OCI-M1 (cell line): Measurements from ENCODE around the gene DDX25.
"Not testable (repeated sequence)": the region's sequence is repeated elsewhere in the genome, so short reads cannot be mapped to it uniquely, and the experiment has no call there.

Source experiments
- DNase-seq: peaks from one replicate; lab custom pipeline; 2025; lab: John Stamatoyannopoulos, UW

DDX25 gene

DNA sequence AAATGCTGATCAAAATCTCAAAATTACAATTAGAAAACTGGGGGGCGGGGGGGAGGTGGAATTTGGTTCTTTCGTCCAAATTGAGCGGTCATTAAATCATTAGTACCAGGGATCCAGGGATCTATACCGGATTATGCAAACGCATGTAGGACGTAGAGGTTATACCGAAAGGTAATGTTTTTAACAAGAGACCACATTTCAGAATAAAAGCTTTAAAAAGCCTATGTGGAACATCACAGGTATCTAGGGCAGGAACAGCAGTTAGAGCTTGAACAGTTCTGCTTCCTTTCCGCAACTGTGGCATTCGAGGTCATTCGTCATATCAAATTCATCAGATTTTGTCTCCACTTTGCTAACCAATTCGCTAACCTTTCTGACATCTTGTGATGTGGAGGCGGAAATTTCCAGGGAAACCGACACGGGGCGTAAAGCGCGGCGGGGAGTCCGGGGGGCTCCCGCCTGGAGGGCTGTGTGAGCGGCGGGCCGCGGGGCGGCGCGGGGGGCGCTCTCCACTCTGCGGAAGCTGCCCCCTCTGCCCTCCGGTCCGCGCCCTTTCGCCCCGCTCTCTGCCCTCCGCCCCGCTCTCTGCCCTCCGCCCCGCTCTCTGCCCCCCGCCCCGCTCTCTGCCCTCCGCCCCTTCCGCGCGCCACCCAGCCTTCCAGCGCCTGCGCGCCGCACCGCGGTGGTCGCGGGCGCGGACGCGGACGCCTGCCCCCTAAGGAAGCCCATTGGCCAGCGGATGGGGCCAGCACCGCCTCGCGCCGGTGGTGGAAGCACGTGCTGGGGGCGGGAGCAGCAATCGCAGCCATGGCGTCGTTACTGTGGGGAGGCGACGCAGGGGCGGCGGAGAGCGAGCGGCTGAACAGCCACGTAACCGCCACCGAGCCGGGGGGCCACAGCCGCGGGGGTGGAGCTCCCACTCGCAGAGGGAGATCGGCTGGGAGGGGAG lies at the start of gene DDX25:
Gene DDX25 (plus strand): TSS at position 798 of the 949 bp plus-strand sequence. CDS start 10 bp downstream, at position 808.
- no peak for DNase-seq

DNA sequence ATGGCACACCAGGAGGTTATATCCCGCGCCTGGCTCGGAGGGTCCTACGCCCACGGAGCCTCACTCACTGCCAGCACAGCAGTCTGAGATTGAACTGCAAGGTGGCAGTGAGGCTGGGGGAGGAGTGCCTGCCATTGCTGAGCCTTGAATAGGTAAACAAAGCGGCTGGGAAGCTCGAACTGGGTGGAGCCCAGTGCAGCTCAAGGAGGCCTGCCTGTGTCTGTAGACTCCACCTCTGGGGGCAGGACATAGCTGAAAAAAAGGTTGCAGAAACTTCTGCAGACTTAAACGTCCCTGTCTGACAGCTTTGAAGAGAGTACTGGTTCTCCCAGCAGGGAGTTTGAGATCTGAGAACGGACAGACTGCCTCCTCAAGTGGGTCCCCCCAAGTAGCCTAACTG lies 46.6 kb upstream of the DDX25 start:
- not testable (repeated sequence) for DNase-seq

DNA sequence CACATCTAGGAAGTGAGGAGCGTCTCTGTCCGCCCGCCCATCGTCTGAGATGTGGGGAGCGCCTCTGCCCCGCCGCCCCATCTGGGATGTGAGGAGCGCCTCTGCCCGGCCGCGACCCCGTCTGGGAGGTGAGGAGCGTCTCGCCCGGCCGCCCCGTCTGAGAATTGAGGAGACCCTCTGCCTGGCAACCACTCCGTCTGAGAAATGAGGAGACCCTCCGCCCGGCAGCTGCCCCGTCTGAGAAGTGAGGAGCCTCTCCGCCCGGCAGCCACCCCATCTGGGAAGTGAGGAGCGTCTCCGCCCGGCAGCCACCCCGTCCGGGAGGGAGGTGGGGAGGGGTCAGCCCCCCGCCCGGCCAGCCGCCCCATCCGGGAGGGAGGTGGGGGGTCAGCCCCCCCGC lies 41.5 kb upstream of the DDX25 start:
- not testable (repeated sequence) for DNase-seq

DNA sequence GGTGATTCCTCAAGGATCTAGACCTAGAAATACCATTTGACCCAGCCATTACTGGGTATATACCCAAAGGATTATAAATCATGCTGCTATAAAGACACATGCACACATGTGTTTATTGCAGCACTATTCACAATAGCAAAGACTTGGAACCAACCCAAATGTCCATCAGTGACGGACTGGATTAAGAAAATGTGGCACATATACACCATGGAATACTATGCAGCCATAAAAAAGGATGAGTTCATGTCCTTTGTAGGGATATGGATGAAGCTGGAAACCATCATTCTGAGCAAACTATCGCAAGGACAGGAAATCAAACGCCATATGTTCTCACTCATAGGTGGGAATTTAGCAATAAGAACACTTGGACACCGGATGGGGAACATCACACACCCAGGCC lies 39.0 kb upstream of the DDX25 start:
- not testable (repeated sequence) for DNase-seq

DNA sequence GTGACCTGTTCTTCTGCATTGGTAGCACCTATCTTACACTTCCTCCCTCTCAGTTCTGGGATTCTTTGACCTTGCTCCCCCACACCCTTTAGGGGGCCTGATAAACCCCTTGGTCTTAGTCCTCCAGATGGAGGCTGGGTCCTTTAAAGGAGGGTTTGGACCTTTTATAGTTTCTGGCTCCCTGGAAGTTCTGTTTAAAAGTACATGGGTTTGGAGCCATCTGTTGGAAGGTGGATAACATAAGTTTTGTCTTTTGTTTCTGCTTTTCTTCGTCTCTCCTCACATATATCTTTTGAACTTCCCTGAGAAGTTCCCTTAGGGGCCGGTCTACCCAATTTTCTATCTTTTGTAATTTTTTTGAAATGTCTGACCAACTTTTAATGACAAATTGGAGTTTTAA lies 34.8 kb upstream of the DDX25 start:
- peak; percentile 46 for DNase-seq

DNA sequence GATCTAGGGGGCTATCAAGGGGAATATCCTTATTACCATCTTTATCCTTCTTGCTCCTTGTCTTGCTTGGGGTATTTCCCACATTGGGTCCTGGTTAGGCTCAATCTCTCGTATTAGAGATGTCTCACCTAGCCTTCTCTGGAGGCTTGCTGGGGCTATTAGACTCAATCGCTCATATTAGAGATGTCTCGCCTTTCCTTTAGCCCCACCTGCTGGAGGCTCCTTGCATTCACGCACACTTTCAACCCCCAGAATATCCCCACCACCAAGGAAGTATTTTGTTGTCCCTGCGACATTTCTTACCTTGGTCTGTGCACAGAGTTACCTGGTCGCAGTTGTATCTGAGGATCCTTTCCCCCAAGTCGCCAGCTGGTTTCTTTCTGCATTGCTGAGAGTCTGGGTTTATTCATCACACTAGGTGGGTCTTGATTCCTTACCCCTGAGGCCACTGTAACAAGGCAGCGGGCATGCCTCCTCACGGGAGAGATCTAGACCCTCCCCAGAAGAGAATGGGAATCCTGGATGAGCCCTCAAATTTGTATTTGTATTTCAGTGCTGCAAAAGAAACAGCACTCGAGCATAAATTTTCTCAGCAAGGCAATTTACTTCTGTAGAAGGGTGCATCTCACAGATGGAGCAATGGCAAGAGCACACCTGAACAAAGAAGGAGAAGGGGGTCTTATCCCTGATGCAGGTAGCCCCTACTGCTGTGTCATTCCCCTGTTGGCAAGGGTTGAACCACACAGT lies 32.7 kb upstream of the DDX25 start:
- DNase-seq: peak; percentile 68

DNA sequence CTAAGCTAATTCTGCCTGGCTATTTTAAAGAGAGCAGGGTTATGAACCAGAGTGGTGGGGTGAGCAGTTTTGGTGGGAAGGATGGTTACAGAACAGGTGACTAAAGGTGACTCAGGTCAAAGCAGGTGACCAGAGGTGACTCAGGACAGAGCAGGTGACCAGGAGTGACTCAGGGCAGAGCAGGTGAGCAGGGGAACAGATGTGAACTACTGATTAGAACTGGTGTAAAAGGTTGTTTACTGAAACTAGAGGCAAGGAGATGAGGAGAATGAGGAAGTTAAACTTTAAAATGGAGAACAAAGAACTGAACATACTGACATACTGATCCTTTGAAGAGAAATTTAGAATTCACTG lies 32.2 kb upstream of the DDX25 start:
- peak; percentile 36 for DNase-seq

DNA sequence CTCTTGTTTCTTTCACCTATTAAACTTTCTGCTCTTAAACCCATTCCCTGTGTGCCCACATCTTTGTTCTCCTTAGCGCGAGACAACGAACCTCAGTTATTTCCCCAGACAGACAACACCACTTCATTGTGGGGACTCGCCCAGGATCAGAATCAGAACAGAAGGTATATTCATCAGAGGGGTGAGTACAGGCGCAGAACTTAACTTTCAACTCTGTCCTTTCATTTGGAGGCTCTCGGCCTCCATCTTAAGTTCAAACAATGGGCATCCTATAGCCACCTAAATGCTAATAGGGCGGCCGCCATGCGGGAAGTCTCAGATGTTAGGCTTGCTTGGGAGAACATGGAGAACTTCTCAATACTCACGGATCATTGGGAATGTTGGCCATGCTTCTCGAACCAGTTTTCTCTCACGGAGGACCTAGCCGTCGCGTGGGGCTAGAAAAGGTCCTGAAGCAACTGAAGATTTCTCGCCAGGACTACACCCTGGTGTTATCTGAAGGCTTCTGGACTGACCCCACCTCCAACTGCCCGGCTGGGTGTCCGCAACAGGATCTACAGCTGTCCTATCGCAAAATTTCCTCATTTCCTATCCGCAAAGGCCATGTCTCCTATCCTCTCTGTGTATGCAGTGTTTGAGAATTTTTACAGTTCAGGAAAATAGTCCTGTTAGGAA lies 30.3 kb upstream of the DDX25 start:
- DNase-seq: no peak

DNA sequence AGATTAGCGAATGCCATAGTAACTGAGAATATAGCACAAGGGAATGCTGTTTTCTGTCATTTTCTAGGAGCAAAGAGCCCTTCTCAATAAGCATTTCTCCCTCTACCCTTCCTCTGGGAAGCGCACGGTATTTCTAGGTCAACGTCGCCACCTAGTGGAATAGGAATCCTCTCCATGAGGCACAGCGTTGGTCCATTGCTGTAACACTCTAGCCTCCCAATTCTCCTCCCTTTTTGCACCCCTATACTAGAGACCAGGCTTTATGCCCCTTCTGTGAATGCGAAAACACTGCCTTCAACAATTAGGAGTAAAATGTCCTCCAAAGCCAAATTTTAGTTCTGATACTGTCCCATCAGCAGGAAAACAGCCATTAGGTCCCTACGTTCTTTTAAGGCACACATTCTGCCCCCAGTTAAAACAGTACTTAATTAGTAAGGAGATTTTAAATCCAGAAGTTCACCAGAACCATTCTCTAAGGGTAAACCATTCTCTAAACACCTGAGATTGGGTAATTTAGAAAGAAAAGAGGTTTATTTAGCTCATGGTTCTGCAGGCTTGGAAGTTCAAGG lies 29.7 kb upstream of the DDX25 start:
- peak; percentile 88 for DNase-seq

DNA sequence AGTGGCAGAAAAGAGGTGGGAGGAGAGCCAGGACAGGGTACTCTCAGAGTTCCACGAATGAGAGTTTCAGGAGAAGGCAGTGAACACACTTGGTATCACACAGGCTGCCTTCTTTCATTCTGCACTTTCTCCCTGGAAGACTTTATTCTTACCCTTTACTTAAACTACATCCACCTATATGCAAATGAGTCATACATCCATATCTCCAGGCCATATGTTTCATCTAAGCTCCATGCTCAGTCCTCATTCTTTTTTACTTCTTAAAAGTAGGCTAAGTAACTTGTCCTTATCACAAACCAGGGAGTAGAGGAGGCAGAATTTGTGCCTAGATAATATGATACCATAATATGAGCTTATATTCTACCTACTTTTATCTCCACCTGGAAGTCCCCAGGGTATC lies 23.0 kb upstream of the DDX25 start:
- DNase-seq: no peak

DNA sequence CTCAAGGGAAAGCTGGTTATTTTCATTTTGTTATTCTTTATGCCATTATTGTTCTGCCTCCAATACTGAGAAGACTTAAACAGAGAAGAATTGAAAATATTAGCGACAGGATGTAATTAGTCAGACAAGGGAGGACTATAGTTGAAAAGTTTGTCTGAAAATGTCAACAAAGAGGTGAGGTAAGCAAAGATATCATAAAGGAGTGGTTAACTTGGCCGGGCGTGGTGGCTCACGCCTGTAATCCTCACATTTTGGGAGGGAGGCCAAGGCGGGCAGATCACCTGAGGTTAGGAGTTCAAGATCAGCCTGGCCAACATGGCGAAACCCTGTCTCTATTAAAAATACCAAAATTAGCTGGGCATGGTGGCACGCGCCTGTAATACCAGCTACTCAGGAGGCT lies 20.9 kb upstream of the DDX25 start:
- no peak for DNase-seq

DNA sequence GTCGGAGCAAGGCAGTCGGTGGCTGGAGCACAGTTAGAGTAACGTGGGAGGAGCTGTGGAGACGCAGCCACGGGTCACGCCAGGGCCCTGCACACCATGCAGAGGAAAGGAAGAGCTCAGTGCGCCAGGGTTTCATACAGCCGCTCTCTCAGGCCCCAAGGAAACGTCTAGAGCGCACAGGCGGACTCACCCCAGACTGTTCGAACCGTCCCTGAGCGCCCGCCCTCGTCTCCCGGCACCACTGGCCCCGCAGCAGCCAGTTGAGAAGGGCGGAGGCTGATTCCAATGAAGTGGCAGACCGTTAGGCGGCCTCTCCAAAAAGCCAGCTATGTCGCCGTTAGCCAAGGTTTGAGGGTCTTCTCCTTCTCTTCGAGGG lies 17.3 kb upstream of the DDX25 start:
- DNase-seq: no peak

DNA sequence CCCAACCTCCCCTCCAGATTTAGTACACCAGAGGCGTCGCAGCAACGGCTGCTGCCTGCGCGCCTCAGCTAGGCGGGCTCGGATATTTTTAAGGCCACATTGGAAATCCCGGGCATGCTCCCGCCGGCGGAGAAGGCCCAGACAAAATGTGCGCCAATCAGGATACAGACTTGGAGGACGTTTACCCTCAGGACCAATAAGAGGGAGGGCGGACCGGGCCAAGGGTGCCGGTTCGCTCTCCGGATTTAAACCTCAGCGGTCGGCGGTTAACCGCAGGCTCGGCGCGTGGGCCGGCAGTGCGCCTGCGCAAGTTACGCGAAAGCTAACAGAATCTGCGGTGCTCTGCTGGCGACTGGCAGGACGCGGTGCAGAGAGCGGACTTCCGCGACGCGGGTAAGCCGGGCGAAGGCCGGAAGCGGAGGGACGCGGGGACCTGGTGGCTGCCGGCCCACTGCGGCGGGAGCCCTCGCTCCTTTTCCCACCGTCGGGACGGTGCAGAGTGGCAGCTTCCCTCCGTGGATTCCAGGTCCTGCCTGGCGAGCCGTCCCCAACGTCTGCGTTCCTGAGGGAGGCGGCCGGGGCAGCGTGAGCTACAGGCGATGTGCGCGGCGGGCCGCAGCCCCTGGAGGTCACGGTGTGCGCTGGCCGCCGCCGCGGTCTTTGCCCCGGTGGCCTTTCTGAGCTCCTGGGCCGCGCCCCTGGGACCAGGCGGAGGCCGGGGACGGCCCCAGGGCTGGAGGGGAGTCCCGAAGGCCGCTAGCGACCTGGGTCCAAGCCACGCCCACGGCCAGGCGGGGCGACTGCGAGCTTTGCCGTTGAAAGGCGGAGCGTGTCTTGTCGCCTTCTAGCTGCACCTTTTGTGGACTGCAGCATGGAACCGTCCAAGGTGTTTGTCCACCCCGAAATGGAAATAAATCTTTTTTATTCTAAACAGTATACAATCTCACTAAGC lies 16.7 kb upstream of the DDX25 start, which contains the start of gene HYLS1:
Gene HYLS1 (plus strand): TSS at position 296 of the 952 bp plus-strand sequence. CDS start 11,701 bp downstream, outside the sequence.
- DNase-seq: peak; percentile 98

DNA sequence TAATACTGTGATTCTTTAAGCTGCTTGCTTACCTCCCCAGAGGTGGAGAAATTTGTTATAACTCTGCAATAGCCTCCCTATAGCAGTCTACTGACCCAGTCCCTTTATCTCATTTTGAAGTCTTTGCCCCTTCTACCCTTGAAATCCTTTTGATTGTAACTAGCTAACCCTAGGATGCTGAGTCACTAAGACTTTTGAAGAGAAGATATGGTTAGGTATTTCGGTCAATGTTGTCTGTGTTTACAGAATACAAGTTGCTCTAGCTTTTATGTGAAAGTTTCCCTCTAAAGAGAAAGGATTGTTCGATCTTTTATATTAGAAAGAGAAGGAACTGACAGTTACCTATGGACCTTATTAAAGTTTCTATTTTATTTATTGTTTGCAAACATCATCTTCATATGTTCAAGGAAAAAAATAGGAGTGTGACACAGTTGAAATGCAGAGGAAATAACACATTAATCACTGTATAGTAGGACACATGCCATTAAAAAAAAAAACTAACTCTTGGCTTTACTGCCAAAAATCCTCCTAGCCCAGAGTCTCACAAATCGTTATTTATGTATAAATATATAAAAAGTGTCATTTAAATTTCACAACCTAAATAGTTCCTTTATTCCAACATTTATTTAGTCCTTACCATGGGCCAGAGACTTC lies 13.7 kb upstream of the DDX25 start:
- peak; percentile 71 for DNase-seq

DNA sequence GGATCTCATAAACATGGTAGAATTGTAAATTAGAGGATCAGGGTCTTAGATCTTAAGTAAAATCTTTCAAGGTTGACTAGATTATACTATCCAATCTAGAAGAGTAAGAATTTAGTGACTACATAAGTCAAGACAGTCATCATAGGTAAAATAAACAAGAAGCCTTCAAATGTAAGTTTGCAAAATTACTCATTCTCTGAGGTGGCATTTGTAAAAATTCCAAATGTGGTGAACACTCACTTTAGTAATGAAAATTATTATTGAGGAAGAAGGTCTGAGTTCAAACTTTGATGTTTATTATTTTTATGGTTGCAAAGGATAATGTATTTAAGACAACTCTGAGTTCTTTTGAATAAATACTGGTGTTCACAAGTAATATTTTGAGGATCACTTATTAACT lies 12.2 kb upstream of the DDX25 start:
- DNase-seq: no peak

DNA sequence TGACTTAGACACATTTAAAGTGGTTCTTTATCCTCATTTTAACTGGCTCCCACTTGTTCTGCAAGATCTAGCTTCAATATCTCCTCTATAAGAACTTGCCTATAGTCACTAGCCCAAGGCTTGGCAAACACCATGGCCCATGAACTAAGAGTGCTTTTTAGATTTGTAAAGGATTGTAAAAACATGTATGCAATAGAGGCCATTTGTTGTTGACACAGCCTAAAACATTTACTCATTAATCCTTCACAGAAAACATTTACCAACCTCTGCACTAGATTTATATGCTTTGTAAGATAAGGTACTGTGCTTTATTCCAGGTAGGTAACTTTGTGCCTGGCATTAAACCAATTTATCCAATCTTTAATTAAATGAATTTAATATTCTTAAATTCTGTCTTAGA lies 11.3 kb upstream of the DDX25 start:
- DNase-seq: no peak

DNA sequence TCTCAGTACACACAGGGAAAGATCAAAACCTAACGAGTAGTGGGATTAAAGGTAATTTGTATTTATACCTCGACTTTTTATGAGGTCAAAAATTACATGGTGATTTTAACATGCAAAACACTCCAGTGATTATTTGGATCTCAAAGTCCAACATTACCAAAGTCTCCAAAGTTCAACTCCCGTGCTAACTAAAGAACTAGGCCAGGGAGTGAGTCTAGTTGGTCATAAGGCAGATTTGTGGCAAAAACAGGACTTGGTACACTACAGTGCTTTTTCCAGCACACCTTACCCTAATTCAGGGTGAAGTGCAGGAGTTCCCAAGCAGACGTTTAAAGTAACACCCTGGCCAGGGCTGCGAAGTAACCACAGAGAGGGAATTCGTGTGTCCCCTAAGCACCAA lies 2.4 kb upstream of the DDX25 start:
- no peak for DNase-seq

DNA sequence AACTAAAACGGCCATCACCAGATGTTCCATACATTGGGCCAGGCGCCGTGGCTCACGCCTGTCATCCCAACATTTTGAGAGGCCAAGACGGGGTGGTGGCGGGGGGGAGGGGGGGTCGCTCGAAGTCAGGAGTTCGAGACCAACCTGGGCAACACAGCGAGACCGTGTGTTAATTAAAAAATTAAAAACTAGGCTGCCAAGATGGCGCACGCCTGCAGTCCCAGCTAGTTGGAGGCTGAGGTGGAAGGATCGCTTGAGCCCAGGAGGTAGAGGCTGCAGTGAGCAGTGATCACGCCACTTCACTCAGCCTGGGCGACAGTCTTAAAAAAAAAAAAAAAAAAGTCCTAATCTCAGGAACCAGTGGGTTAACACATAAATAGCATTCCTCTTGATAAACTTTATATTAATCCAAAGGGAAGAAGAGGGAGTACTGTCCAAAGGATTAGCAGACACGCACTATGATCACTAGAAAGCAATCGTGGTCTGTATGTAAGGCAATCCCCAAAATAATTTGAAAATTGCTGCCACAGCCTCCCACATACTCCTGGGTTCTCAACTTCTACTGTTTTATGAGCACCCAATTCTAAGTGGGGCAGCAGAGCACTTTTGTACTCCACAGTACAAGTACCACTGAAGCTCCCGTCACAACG lies 1.9 kb upstream of the DDX25 start:
- peak; percentile 66 for DNase-seq

DNA sequence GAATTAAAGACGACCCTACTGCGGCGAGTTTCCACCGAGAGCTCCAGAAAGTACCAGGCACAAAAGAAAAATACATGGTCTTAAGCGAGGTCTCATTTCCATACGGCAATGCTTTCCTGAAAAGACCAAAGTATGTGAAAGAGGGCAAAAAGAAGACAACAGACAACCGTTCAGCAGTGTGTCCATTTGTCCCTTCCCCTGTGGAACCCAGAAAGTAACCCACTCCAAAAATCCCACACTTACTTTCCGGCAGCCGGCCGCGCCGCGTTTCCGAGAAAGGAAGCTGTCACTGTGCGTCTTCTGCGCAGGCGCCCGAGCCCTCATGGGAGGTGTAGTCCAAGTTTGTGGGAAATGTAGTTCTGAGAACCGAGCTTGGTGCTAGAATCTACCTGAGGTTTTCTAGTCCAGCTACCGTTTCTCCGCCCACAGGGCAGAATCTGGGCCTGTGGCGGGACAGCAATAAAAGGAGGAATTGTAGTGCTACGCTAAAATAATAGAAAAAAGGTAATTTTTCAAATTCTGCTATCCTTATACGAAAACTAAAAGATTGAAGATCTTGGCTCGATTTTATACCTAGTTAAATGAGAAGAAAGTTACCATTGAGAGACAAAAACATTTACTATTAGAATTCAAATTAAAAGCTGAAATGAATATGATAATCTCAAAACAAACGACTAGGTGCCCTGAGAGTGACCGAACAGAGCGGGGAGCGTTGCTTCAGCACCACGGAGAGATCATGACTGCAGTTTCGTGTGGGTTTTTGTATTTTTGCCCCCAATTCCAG lies 1.2 kb upstream of the DDX25 start, which contains the start of gene PUS3:
Gene PUS3 (minus strand): TSS at position 280 of the 784 bp plus-strand sequence. CDS start 6,922 bp downstream, outside the sequence.
- DNase-seq: peak; percentile 94
